Glutamatergic neuron (in vitro differentiated cells): ENCODE results near the gene PHF23. TPM values are rescaled to one million over a fixed set of nuclear protein-coding genes. Genes with fewer than 3 reads are reported as not detected.

ENCODE experiments used
- DNase-seq: peaks from one replicate; pipeline ENCODE4 v3.0.0; 2022
- H3K27ac Mint-ChIP-seq: one replicate; pipeline ENCODE4 v1.8.0; 2020; ENCODE audit warnings: mild to moderate bottlenecking, mixed read lengths, inconsistent platforms; ENCODE audit not compliant: unreplicated experiment
- H3K27me3 Mint-ChIP-seq: one replicate; pipeline ENCODE4 v1.8.0; 2020; ENCODE audit warnings: mild to moderate bottlenecking, moderate library complexity, mixed read lengths, inconsistent platforms; ENCODE audit not compliant: unreplicated experiment
- H3K36me3 Mint-ChIP-seq: one replicate; pipeline ENCODE4 v1.8.0; 2020; ENCODE audit warnings: mild to moderate bottlenecking, mixed read lengths, inconsistent platforms; ENCODE audit not compliant: unreplicated experiment
- H3K4me1 Mint-ChIP-seq: one replicate; pipeline ENCODE4 v1.8.0; 2020; ENCODE audit warnings: mild to moderate bottlenecking, low read depth, mixed read lengths, inconsistent platforms; ENCODE audit not compliant: unreplicated experiment
- H3K4me3 Mint-ChIP-seq: one replicate; pipeline ENCODE4 v1.8.0; 2020; ENCODE audit warnings: mild to moderate bottlenecking, mixed read lengths, inconsistent platforms; ENCODE audit not compliant: unreplicated experiment
- H3K9me3 Mint-ChIP-seq: one replicate; pipeline ENCODE4 v1.8.0; 2020; ENCODE audit warnings: mild to moderate bottlenecking, moderate library complexity, mixed read lengths, inconsistent platforms; ENCODE audit not compliant: unreplicated experiment
- CTCF ChIP-seq: fragments of 200-600 bp; sonication (generic); IDR thresholded peaks from one replicate; pipeline ENCODE4 v1.5.0; 2021; ENCODE audit not compliant: partially characterized antibody, unreplicated experiment
- total RNA-seq: library from RNA; stranded (reverse); fragmentation: NEBNext Ultra II Directional; extraction: Animal tissue kit (Norgen Biotek cat#: 25700); gene quantifications from one replicate; pipeline ENCODE4 v1.2.1, GENCODE V29; 2021; ENCODE audit not compliant: unreplicated experiment

PHF23 gene
- total RNA-seq, 1 donor from 2014 or later, result 72.3 TPM

DNA sequence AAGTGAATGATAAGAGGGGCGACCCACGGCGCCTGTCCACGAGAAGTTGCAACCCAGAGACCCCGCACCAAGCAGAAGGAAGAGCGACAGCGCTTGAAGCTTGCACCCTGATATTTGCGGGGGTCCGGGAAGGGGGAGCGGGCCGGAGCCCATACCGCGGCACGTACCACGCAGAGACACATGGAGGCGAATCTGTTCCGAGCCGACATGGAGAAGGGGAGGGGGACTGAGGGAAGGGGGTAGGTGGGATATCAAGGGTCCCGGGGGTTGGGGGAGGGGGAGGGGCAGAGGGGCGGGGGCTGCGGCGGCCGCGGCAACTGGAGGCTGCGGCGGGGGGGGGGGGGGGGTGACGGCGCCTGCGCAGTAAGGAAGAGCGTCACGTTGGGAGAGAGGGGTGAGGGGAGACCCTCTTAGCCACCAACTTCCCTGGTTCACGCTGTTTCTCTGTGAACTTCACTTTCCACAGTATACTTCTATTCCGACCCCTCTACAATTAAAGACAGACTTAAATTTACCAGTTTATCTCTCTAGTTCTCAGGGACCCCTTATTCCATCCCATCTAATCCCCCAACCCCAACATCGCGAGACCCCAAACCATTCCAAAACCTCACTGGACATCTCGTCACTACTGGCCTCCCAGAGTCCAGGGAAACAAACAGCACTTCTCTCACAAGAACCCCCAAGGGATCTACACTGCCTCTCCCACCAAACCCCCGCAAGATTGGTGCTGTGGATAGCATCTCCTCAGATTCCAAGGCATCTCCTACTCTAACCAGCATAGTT, 27.6 kb downstream of the PHF23 start:
- no peak for DNase-seq

DNA sequence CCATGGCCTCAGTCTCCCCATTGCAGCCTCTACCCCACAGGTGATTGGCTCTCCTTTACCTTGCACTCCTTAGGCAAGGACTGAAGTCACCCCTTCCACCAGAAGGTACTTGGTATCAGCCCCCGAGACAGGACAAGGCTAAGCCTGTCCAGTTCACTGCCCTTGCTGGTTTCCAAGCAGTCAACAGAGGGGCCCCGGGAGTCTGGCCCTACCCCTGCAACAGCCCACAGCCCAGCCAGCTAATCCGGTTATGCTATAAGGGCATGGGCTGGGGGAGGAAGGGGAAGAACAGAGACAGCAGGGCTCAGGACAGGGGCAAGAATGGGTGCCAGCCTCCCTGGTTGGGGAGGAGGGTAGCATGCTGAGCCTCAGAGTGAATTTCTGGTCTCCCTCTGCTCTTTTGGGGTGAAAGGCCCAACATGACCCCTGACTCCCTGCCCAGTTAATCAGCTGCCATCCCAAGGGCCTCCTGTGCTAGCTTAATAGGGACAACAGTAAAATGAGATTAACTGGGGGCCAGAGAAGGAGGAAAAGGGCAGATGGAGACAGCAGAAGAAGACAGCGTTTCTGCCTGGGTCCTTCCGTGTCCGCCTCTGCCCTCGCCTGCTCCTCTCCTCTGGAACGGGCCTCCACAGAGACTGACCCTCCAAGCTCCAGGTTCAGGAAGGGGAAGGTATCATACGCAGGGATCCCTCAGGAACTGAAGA, 30.4 kb downstream of the PHF23 start:
- Mint-ChIP-seq H3K36me3 (no peaks in the 10 kb centered on the region), H3K9me3 (peaks cover 20% of the 10 kb centered on the region), H3K27me3 (peaks cover 29% of the 10 kb centered on the region), H3K27ac (peak overlapping the region; percentile 66), H3K4me3 (peak overlapping the region; percentile 76), H3K4me1 (peaks cover 49% of the 10 kb centered on the region)
- no peak for TF ChIP-seq CTCF
- DNase-seq, result no peak

More for the DNA sequence above, 27.6 kb downstream of the PHF23 start:
- peaks cover 45% of the 10 kb centered on the region for H3K4me1 Mint-ChIP-seq
- peak overlapping the region; percentile 85 for H3K4me3 Mint-ChIP-seq
- no peak for TF ChIP-seq CTCF
- H3K27me3 Mint-ChIP-seq, result peaks cover 24% of the 10 kb centered on the region
- peaks cover 9% of the 10 kb centered on the region for H3K9me3 Mint-ChIP-seq
- no peaks in the 10 kb centered on the region for H3K36me3 Mint-ChIP-seq
- peak overlapping the region; percentile 39 for H3K27ac Mint-ChIP-seq

- Mint-ChIP-seq H3K36me3 (no peaks in the 10 kb centered on the region), H3K4me3 (peak overlapping the region; percentile 76), H3K4me1 (peaks cover 46% of the 10 kb centered on the region), H3K27ac (peak overlapping the region; percentile 66), H3K27me3 (peaks cover 27% of the 10 kb centered on the region), H3K9me3 (peaks cover 20% of the 10 kb centered on the region)
- no peak for DNase-seq
- no peak for TF ChIP-seq CTCF
Observed at GRCh38 chr17:7208027-7208571, 31.2 kb downstream of the PHF23 start.

GRCh38 chr17:7207120-7208001, 31.9 kb downstream of the PHF23 start:
- Mint-ChIP-seq H3K4me1 (peaks cover 47% of the 10 kb centered on the region), H3K27ac (peak overlapping the region; percentile 89), H3K4me3 (peak overlapping the region; percentile 85), H3K9me3 (peaks cover 20% of the 10 kb centered on the region), H3K27me3 (peaks cover 28% of the 10 kb centered on the region), H3K36me3 (no peaks in the 10 kb centered on the region)
- DNase-seq, result no peak
- TF ChIP-seq CTCF, result no peak
